Testis (tissue), 3 donors: Measurements from ENCODE around the gene FGGY. TPM values are rescaled to one million over a fixed set of nuclear protein-coding genes. Genes with fewer than 3 reads are reported as not detected.

ENCODE experiments used
- DNase-seq: peaks from one replicate; pipeline ENCODE4 v3.0.0-alpha.2; 2019
- H3K27ac ChIP-seq, 2 donors: fragments of 200-600 bp; sonication (generic); one replicate each; pipeline ENCODE4 v1.5.1; 2019
- H3K27me3 ChIP-seq: fragments of 200-600 bp; sonication (generic); one replicate; pipeline ENCODE4 v1.5.1; 2019
- H3K36me3 ChIP-seq: fragments of 200-600 bp; sonication (generic); one replicate; pipeline ENCODE4 v1.5.1; 2017; ENCODE audit warnings: low read depth; ENCODE audit errors: missing control alignments
- H3K4me1 ChIP-seq: fragments of 200-600 bp; sonication (generic); one replicate; pipeline ENCODE4 v1.5.1; 2019
- H3K4me3 ChIP-seq, 2 donors: fragments of 200-600 bp; sonication (generic); one replicate each; pipeline ENCODE4 v1.5.1; 2017 to 2019
- H3K9me3 ChIP-seq: fragments of 200-600 bp; sonication (generic); one replicate; pipeline ENCODE4 v1.5.1; 2017
- POLR2A ChIP-seq: fragments of 450-650 bp; IDR thresholded peaks from one replicate; pipeline ENCODE4 v1.6.1; 2017; ENCODE audit warnings: antibody characterized with exemption, mild to moderate bottlenecking, moderate library complexity
- WGBS, 2 donors: methylation state at CpG; one replicate each; pipeline ENCODE4 v1.1.5; 2018; 5-methylcytosine and 5-hydroxymethylcytosine counted together
- intact Hi-C: fragments of 100-400 bp; cut with DNase I; formaldehyde crosslinking; loops from one replicate; pipeline ENCODE4 v1.15.1; 2023; ENCODE audit warnings: low total_unique reads
- microRNA-seq, 2 donors: library from miRNA; unstranded; fragments of <30 nt; microRNA quantifications; one replicate each; pipeline ENCODE4, GENCODE V29; 2016; ENCODE audit warnings: borderline number of aligned reads in 2 of 2, borderline replicate concordance in 1 of 2
- polyA plus RNA-seq: library from polyadenylated mRNA; stranded (reverse); fragments of 350-450 nt; fragmentation: Illumina TruSeq; extraction: RNeasy Lipid Tissue Mini Kit (QIAGEN cat#74804); gene quantifications from one replicate; pipeline ENCODE4 v1.2.3, GENCODE V29; 2014; ENCODE audit warnings: low read depth, low replicate concordance; ENCODE audit not compliant: insufficient read depth
- small RNA-seq, 2 donors: library from RNA; depleted of rRNA; stranded (forward); fragments of <200 nt; gene quantifications; one replicate each; pipeline ENCODE3, GENCODE V24; 2016
- total RNA-seq, 2 donors: library from RNA; depleted of rRNA; stranded (reverse); fragments of >200 nt; gene quantifications; one replicate each; pipeline ENCODE4 v1.2.3, GENCODE V29; 2016
- TF ChIP-seq, protein P1 (sequence below), 3 experiments: fragments of 450-650 bp in 2 of 3; fragments of 200-600 bp in 1 of 3; sonication (generic) in 1 of 3; IDR thresholded peaks; one replicate each; pipeline ENCODE4 v1.5.1; 2016 to 2019; ENCODE audit warnings: antibody characterized with exemption in 3 of 3, mild to moderate bottlenecking in 2 of 3, moderate library complexity in 1 of 3

The FGGY gene
- total and polyA plus RNA-seq, 3 donors from 2014 or later = 14.6 to 32.8 (median 32.3) TPM

DNA sequence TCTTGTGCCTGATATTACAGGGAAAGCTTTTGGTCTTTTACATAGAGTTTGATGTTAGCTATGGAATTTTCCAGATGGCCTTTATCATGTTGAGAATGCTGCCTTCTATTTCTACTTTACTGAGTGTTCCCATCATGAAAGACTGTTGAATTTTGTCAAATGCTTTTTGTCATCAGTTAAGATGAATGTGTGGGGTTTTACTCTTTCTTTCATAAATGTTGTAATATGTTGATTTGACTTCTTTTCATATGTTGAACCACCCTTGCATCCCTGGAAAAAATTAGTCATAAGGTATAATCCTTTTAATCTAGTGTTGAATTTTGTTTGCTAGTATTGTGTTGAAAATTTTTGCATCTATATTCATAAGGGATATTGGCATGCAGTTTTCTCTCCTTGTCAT is 501.7 kb downstream of the FGGY start:
- no peak for TF ChIP-seq POLR2A
- TF ChIP-seq, protein P1, sequence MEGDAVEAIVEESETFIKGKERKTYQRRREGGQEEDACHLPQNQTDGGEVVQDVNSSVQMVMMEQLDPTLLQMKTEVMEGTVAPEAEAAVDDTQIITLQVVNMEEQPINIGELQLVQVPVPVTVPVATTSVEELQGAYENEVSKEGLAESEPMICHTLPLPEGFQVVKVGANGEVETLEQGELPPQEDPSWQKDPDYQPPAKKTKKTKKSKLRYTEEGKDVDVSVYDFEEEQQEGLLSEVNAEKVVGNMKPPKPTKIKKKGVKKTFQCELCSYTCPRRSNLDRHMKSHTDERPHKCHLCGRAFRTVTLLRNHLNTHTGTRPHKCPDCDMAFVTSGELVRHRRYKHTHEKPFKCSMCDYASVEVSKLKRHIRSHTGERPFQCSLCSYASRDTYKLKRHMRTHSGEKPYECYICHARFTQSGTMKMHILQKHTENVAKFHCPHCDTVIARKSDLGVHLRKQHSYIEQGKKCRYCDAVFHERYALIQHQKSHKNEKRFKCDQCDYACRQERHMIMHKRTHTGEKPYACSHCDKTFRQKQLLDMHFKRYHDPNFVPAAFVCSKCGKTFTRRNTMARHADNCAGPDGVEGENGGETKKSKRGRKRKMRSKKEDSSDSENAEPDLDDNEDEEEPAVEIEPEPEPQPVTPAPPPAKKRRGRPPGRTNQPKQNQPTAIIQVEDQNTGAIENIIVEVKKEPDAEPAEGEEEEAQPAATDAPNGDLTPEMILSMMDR (IDR thresholded peaks at IDR 0.05) = no peak

DNA sequence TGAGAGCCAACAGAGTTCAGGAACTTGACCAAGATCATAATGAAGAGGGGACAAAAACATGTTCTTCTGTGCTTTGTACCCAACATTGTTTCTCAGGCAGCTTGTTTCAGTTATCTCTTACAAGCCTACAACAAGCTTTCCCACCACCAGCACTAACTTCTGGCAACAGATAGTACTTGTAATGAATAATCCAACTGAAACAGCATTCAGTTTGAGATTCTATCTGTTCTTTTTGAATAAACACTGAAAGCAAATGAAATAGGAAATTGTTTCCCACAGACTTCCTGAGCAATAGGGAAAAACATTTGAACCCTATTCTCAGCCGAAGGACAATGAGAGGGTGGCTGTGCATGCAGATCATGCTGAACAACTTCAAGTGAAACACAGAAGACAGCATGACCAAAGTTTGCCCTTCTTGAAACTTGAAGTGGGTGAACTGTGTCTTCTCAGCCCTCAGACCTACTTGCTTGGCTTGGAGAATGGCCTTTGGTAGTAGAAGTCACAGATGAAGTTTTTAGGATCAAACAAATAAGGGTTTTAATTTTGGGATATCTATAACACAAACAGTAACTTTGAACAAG is 506.7 kb downstream of the FGGY start:
- Histone ChIP-seq H3K4me1 (no peaks in the 10 kb centered on the region), H3K4me3 (no peak overlapping the region), H3K9me3 (no peaks in the 10 kb centered on the region), H3K27ac (no peak overlapping the region), H3K27me3 (no peaks in the 10 kb centered on the region), H3K36me3 (no peaks in the 10 kb centered on the region)
- intact Hi-C loops = no loop called here
- DNase-seq = no peak
- 65 to 75% methylated on average over 1 of the region's 1 CpG for WGBS, 2 donors
- no peak for TF ChIP-seq POLR2A
- TF ChIP-seq, protein P1 (IDR thresholded peaks at IDR 0.05) = no peak

More for the DNA sequence above, 501.7 kb downstream of the FGGY start:
- intact Hi-C loops = no loop called here
- Histone ChIP-seq H3K9me3 (no peaks in the 10 kb centered on the region), H3K36me3 (no peaks in the 10 kb centered on the region), H3K27me3 (no peaks in the 10 kb centered on the region), H3K4me3 (no peak overlapping the region), H3K4me1 (no peaks in the 10 kb centered on the region), H3K27ac (no peak overlapping the region)
- no peak for DNase-seq

DNA sequence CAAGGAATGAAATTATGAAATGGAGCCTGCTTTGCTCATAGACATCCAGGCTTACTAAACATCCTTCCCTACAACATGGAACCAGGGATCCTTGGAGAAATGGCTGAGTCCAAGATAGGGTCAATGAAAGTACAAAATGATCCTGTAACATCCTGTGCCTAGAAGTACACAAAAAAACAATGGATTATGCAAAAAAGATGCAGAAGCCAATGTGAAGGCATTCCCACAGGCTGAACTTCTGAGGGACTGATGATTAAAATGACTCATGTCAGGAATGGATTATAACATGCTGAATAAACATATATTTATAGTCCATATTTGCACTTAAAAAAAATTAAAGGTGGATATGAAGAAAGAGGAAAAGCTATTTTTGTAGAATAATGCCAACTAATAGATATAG is 507.4 kb downstream of the FGGY start:
- no peak for DNase-seq
- intact Hi-C loops = no loop called here
- no peaks in the 10 kb centered on the region for H3K27me3 ChIP-seq
- no peak overlapping the region for H3K27ac ChIP-seq
- H3K9me3 ChIP-seq = no peaks in the 10 kb centered on the region
- H3K4me1 ChIP-seq = no peaks in the 10 kb centered on the region
- H3K4me3 ChIP-seq = no peak overlapping the region
- no peaks in the 10 kb centered on the region for H3K36me3 ChIP-seq
- no peak for TF ChIP-seq POLR2A
- TF ChIP-seq, protein P1 (IDR thresholded peaks at IDR 0.05) = no peak

DNA sequence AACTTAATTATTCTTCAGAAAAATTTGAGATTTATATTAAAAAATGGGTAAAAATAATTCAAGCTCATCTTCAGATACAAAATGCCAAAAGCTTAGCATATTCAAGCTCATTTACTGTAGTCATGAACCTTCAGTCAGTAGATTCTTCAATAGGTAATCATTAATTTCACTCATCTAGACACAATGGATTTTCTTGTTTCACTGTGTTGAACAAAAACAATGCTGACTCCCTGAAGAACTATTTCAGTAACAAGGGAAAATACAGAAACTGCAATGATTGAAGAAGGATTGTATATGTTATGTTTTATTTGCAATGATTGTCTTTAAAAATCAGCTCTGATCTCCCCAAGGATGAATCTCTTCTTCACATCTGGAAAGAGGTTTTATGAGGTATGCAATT is 508.7 kb downstream of the FGGY start:
- intact Hi-C loops = no loop called here
- TF ChIP-seq, protein P1 (IDR thresholded peaks at IDR 0.05) = no peak
- no peak for TF ChIP-seq POLR2A
- no peaks in the 10 kb centered on the region for H3K4me1 ChIP-seq
- no peaks in the 10 kb centered on the region for H3K27me3 ChIP-seq
- no peak for DNase-seq
- H3K36me3 ChIP-seq = no peaks in the 10 kb centered on the region
- no peak overlapping the region for H3K27ac ChIP-seq
- no peaks in the 10 kb centered on the region for H3K9me3 ChIP-seq
- no peak overlapping the region for H3K4me3 ChIP-seq

Small RNA genes within 50 kb of the gene (microRNA-seq; reads per million reads assigned to microRNA genes)
- gene MIR4711 = 2.8 to 3.5 reads per million in 2 donors

Small RNA genes within 50 kb of the gene (small RNA-seq; reads per million reads assigned to genes)
- gene MIR4711 = 0 to 0.09 reads per million in 2 donors
